ENCODE results near the gene CHCHD1.

GRCh38 chr10:73810358-73810734, 28.5 kb downstream of the CHCHD1 start:
- TF ChIP-seq CTCF (conservative IDR thresholded peaks at IDR 0.05; ENCODE audit: low read length) (no peak), EZH2phosphoT487 (IDR thresholded peaks at IDR 0.05; ENCODE audit: borderline replicate concordance) (no peak)

Measured in Loucy (cell line).